Hepatic stellate cell (primary cell): ENCODE data around the gene ZFR2.

Experiments
- DNase-seq: peaks from one replicate; pipeline ENCODE4 v3.0.0; 2011; ENCODE audit warnings: low spot score

ZFR2 gene

GRCh38 chr19:3813473-3814392 lies 55.1 kb downstream of the ZFR2 start:
- DNase-seq = no peak

DNA sequence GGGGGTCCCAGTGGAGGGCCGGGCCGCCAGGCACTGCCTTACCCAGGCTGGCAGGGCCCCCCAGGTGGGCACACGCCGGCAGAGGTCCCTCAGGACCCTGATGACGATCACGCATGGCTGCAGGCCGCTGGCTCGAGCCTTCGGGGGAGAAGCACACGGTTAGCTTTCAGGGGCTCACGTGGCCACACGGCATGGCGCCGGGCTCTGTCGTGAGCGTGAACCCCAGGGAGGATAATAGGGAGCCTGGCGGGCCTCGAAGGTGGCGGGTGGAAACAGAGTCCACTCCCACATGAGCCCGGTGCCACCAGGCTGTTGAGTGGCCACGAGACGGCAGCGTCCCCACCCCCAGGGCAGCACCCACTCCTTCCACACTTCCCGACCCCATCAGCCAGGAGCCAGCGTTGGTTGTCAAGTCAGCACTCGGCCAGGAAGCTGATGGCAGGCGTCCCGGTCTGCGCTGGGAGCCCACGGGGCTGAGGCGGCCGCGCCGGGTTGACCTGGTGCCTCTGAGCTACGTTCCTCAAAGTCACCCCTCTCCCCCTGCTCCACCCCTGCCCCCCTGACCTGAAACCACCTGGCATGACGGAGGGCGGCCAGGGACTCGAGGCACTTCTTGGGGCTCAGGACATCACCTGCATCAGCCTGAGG lies 58.0 kb downstream of the ZFR2 start:
- no peak for DNase-seq

DNA sequence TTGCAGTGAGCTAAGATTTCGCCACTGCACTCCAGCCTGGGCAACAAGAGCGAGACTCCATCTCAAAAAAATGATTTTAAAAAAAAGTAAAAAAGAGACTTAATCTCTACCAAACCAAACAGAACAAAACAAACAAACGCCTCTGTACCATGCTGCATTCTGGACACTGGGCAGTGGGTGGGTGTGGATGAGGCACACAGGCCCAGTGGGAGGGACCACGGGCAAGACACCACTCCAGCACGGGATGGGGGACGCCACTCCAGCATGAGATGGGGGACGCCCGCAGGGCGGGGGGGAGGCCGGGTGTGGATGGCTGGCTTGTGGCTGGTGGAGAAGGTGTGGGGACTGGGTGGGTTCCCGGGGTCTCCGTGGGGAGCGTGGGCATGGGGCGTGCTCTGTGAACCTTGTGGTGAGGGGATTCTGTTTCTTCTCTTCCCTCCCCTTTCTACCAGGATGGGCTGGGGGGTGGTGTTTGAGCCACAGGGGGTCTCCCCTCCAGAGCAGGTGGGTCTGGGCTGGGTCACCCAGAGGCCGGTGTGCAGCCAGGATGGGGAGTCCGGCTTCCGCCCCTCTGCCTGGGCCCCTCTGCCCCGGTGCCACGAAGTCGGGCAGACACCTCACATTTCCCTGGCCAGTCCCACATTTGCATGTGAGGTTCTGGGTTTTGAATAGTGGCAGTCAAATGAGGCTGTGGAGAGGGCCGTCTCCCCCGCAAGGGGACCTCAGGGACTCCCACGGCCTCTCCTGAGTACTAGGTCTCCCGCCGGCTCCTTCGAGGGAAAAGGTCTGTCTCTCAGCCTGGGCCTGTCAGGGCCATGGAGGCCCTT lies 58.7 kb downstream of the ZFR2 start:
- DNase-seq = no peak

- no peak for DNase-seq
Measured at GRCh38 chr19:3808420-3809143, 60.3 kb downstream of the ZFR2 start.

DNA sequence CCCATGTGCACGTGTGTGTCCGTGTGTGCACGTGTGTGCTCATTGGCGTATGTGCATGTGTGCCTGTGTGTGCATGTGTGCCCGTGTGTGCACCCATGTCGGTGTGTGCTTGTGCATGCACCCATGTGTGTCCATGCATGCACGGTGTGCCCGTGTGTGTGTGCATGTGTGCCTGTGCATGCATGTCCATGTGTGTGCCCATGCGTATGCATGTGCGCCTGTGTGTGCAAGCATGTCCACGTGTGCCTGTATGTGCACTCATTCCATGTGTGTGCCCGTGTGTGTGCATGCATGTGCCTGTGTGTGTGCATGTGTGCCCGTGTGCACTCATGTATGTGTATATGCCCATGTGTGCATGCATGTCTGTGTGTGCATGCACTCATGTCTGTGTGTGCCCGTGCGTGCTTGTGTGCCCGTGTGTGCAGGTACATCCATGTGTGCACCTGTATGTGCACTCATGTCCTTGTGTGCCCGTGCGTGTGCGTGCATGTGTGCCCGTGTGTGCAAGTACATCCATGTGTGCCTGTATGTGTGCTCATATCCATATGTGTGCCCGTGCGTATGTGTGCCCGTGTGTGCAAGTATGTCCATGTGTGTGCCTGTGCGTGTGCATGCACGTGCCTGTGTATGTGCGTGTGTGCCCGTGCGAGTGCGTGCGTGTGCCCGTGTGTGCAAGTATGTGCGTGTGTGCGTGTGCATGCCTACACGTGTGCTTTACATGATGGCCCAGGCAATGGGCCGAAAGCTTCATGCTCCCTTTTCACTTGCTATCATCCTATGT lies 61.1 kb downstream of the ZFR2 start:
- no peak for DNase-seq

DNA sequence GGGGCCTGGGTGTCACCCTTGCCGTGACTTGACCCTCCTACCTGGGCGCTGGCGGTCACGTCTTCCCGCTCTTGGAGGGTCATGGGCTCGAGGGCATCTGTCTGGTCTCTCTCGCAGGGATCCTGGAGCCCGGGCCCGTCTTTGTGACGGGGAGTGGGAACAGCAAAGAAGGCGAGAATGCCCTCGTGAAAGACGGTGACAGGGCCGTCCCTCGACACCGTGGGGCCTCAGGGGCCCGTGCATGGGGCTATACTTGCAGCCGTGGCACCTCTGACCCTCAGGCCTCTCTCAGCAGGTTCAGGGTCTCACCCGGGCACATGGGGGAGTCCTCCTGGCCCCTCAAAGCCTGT lies 61.7 kb downstream of the ZFR2 start:
- DNase-seq = no peak

GRCh38 chr19:3805859-3806258 lies 63.0 kb downstream of the ZFR2 start:
- DNase-seq = no peak

GRCh38 chr19:3804429-3804828 lies 64.4 kb downstream of the ZFR2 start:
- DNase-seq = no peak

DNA sequence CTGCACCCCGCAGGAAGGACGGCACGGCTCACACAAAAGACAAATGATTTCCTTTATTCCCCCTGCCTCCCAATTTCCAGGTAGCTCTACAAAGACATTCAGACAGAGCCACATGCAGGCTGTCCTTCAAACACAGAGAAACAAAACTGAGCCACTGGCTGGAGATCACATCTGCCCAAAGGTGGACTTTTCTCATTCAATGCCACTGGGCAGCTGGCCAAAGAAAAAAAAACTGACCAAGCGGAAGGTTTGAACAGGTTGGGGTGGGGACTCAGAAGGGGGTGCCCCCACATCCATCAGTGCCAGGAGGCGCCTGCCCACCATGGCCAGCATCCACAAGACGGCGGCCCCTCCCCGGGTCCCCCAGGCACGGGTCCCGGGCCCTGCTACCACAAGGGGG lies 64.9 kb downstream of the ZFR2 start:
- DNase-seq = no peak

DNA sequence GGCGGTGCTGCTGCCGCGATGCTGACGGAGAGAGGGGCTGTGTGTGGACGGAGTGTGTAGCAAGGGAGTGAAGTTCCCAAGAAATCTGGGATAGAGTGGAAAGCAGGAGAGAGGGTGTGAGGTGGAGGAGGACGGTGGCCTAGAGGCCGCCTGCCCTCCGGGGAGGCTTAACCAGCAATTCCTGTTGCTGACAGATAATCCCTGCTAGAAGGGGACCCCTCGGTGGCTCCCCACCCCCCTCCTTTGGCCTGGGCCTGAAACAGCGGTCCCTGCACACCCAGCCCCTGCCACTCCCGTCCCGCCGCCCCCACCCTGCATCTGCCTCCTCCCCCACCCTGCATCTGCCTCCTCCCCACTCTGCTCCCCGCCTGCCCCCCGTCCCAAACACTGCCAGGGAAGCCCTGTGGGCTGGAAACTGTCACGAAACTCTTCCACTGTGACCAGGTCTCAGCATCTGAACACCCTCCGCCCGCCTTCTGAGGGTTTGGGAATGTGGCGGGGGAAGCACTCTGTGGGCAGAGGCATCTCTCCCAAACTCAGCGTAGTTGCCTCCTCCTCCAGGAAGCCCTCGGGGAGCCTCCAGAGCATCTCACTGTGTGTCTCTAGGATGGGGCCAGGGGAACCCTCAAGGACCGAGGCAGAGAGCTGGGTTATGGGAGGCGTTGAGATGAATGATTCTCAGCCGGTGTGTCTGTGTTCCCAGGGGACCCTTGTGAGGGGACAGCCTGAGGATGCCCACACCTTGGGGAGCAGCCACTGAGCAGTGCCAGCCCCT lies 65.5 kb downstream of the ZFR2 start:
- no peak for DNase-seq

DNA sequence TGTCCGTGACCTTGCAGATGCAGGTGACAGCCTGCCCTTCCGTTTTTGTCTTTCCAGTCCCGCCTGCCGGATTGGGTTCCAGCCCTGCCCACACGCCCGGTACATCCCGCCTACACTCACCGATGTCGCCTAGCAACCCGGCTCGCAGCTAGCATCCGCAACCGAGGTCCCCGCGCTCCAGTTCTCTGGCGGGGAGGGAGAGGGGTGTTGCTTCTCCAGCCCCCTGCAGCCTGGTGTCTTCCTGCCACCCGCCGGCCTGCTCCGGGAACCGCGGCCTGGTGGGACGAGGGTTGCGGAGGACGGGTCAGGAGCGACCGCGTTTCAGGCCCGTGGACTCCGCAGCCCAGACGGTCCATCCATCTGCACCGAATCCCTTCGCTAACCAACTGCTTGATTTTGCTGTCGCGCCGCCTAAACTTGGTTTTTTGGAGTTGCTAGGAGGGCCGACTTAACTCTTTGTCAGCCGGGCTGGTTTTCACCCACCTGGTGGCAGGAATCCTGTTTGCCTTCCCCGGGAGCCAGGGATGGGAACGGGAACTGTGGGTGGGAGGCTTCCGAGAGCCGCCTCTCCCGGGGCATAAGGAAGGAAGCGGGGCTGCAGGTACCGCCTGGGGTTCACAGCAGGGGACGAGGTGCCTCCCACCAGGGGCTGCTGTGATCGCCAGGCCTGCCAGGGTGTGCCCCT lies 67.3 kb downstream of the ZFR2 start:
- no peak for DNase-seq

DNA sequence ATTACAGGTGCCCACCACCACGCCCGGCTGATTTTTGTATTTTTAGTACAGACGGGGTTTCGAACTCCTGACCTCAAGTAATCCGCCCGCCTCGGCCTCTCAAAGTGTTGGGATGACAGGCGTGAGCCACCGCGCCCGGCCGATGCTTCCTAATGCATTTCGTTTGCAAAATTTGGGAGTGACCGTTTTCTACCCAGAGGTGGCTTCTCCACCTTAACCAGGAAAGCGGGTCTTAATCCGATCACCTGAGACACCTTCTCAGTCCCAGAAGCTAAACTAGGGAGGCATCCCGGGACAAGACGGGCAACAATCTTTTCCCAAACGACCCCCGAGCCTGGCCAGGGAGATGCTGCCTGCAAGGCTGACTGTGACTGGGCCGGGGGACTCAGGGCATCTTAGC lies 67.8 kb downstream of the ZFR2 start:
- no peak for DNase-seq

DNA sequence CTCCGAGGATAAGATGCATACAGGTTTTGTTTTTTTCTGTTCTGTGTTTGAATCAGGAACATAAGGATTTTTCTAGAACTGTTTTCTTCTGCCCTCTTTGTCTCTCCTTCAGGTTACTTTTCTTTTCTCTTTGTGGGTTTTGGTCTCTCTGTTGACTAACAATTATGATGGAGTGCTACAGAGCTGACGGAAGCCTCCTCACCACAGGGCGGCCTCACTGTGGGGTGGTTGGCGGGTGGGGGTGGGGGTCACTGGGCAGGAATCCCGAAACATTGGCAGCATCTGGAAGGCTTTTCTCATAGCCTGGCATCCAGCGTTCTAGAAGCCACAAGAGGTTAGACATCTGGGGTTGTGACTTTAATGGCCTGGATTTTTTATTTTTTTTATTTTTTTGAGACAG lies 70.7 kb downstream of the ZFR2 start:
- DNase-seq = no peak

- no peak for DNase-seq
Measured at GRCh38 chr19:3796358-3796757, 72.5 kb downstream of the ZFR2 start.

DNA sequence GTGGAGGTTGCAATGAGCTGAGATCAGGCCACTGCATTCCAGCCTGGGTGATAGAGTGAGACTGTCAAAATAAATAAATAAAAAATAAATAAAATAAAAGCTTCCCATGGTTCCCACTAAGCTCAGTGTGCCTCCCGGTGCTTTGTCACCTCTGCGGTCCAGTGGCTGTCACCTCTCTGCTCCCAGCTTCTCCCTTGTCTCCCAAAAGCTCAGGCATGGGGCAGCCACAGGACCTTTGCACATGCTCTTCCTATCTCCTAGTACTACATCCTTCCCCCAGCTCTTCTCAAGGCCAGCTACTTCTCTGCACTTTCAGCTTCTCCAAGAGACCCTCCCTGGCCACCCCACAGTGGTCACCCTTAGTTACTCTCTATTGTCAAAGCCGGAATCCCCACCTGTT lies 75.0 kb downstream of the ZFR2 start:
- DNase-seq = no peak

DNA sequence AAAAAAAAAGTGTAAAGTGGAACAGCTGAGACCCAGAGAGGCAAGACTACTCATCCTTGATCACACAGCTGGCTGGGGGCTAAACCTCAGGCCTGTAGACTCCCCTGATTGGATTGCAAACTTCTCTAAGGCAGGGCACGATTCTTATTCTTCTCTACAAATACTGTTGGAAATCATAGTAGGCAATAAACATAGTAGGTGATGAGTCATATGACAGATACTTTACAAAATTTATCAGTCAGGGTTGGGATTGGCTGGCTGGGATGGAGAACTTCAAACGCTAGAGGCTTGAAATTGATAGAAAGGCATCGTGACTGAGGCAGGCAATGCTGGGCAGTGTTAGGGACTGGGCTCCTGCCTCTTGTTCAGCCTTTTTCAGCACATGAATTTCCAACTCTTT lies 76.7 kb downstream of the ZFR2 start:
- DNase-seq = no peak

DNA sequence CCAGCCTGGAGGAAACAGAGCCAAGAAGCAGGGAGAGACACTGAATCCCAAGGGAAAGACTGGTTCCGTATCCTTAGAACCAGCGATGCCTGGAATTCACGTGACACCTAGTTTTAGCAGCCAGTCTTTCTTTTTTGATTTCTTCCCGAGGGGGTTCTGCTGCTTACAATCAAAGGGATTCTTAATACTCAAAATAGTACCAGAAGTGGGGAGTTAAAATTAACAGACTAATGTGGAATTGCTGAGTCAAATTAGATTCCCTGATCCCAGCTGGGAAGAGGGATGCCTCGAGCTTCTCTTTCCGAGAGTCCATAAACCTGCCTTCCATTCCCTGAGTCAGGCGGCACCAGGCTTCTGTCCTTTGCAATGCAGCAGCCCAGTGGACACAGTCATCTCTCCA lies 77.9 kb downstream of the ZFR2 start:
- no peak for DNase-seq

DNA sequence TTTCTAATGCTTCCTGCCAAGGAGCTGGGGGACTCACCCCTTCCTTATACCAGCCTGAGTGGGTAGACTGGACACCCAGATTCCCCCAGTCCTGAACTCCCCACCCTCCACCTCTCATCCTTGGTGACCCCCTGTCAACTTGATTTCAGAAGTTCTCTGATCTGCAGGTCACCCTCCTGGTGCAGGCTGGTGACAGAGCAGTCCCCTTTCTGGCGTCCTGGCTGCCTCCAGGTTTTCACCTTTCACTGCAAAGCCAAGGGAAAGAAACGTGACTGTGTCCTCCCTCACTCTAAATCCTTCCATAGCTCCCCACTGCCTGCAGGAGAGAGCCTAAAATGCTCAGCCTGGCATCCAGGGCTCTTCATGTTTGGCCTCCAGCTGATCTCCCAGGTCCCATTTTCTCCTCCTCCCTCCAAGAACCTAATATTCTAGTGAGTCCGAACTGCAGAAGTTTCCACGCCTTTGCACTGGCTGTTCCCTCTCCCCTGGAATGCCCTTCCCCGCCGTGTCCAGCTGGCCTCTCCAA lies 78.6 kb downstream of the ZFR2 start:
- no peak for DNase-seq

- no peak for DNase-seq
Measured at GRCh38 chr19:3788996-3789778, 79.7 kb downstream of the ZFR2 start.
